Skin of body (tissue), 2 donors: ENCODE results near the gene COL5A2. TPM values are rescaled to one million over a fixed set of nuclear protein-coding genes. Genes with fewer than 3 reads are reported as not detected.

Experiments used
- DNase-seq: peaks from one replicate; lab custom pipeline; 2025; lab: John Stamatoyannopoulos, UW
- total RNA-seq: library from RNA; depleted of rRNA; stranded (reverse); fragments of >200 nt; gene quantifications from one replicate; pipeline ENCODE4 v1.2.3, GENCODE V29; 2014

The COL5A2 gene
- total RNA-seq, 1 donor from 2014 or later, result 620 TPM

GRCh38 chr2:189147989-189148388, 31.6 kb downstream of the COL5A2 start:
- DNase-seq, result no peak

DNA sequence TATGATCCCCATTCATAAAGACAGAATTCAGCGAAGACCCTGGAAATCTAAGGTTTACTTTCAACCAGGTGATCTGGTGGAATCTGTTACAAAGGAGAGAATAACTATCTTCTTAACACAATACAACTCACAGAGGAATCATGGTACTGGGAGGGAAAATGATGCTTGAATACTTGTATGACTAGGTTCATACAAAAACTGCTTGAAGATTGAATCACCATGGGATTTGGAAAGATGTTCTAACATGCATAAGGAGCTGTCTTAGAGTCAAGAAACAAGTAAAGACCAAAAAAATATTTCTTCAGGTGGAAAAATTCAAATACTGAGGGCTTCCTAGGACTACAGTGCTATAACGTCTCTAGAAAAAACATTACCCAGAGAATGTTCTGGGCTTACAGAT, 32.2 kb downstream of the COL5A2 start:
- DNase-seq, result no peak

DNA sequence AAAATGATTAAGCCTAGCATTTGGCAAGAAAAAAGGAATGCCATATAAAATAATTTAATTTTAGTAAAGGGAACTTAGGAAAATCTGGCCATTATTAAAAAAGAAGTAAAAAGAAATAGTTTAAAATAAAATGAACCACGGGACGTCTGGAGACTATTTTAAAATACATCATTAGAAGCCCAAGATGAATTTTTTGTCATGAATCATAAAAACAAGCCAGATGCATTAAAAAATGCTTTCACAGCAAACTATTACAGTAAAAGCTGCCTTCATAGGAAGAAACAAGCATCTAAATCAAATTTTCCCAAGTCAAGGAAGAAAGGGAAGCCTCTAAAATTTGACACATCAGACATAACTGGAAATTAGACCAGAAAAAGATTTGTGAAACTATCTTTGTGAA, 33.0 kb downstream of the COL5A2 start:
- DNase-seq, result peak; percentile 68

GRCh38 chr2:189144700-189145211, 34.8 kb downstream of the COL5A2 start:
- peak; percentile 86 for DNase-seq

- DNase-seq, result peak; percentile 93
Observed at GRCh38 chr2:189143925-189144324, 35.6 kb downstream of the COL5A2 start.

- no peak for DNase-seq
Observed at GRCh38 chr2:189142893-189143759, 36.4 kb downstream of the COL5A2 start.

DNA sequence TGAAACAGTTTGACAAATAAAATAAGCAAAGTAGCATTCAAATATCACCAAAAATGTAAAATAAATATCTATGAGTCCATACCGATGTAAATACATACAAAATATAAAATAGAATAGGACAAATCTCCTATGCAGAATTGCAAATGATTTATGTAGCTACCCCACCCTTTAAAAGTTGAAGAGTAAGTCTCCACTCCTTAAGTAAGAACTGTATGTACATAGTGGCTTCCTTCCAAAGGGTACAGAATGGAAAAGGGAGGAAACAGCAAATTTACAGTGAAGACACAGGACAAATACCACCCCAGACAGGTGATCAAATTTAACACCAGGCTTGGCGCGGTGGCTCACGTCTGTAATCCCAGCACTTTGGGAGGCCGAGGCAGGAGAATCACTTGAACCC, 40.8 kb downstream of the COL5A2 start:
- no peak for DNase-seq

- DNase-seq, result no peak
Observed at GRCh38 chr2:189137519-189137918, 42.0 kb downstream of the COL5A2 start.

- DNase-seq, result no peak
Observed at GRCh38 chr2:189134485-189134884, 45.1 kb downstream of the COL5A2 start.

- no peak for DNase-seq
Observed at GRCh38 chr2:189131991-189132390, 47.6 kb downstream of the COL5A2 start.

- no peak for DNase-seq
Observed at GRCh38 chr2:189129971-189130370, 49.6 kb downstream of the COL5A2 start.

DNA sequence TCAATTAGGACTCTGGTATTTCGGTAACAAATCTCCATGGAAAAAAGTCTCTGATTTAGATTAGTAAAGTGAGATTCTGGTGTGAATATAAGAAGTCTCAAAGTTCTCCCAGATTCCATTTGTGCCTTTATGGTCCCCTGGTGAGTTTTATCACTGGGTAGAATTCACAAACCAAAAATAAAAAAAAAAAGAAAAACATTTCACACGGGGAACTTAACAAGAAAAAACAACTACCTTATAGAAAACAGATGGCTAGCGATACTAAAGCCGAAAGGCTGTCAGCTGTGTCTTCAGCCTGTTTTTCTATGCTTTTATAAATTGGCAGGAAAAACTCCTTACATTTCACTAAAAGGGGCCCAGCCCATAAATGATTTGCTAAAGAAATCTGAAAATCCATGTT, 50.6 kb downstream of the COL5A2 start:
- peak; percentile 76 for DNase-seq

GRCh38 chr2:189127756-189128155, 51.8 kb downstream of the COL5A2 start:
- no peak for DNase-seq

DNA sequence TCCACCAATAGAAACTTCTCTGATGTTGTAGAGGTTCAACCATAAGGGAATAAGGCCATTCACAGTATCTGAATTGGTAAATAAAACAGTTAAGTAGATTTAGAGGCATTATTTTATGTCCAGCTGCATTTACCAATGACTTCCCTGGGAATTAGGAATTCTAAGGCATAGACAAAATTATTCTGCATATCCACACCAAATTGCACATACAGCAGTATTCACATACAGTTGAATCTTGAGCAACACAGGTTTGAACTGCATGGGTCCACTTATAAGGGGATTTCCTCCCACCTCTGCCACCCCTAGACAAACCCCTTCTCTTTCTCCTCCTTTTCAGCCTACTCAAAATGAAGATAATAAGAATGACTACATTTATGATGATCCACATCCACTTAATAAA, 54.4 kb downstream of the COL5A2 start:
- no peak for DNase-seq

DNA sequence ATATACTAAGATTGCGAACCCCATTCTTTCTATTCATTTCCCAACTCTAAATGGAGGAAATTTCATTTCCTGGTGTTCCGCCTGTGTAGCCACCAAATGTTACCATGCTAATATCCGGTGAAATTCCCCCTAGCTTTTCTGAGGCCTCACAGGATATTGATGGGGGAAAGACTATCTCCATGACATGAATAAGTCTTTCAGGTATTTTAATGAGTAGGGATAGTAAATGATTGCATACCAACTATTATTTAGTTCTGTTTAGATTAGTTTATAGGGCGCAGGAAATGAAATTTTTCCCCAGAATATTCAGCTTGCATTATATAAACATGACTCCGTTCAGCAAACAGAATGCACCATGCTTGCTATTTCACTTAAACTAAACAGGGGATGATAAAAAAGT, 55.4 kb downstream of the COL5A2 start:
- DNase-seq, result no peak

DNA sequence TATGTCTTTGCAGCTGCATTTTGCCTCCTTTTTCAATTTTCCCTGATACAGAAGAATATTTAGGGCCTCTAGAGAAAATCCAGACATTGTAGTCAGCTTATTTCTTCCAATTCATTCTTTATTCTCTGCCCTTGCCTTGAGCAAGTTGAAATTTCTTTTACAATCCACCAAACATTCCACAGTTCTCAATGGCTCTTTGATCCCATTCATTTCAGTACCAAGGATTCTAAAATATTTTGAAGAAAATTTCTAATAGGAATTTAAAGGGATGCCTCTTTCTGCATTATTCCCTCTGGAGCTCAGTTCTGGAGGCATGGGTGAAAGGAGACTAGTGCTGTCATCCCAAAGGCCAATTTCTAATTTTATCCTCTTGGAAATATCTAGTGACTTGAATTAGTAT, 61.2 kb downstream of the COL5A2 start:
- no peak for DNase-seq

DNA sequence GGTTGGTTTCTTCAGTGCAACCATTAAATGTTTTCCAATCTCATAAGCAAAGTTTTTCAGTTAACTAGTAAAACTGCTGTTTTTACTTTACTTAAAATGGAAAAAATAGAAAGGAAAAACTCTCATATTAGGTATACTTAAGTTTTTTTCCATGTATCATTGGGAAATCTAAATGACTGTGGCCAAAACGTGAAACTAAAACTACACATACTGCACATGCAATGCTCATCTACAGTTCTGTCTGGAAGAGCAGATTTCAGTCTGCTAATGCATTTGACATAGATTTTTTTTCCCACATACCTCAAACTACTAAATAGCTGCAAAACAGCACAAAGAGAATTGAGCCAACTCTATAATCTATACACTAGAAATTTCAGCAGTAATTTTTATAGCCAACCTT, 62.6 kb downstream of the COL5A2 start:
- no peak for DNase-seq

GRCh38 chr2:189116087-189116486, 63.5 kb downstream of the COL5A2 start:
- no peak for DNase-seq

GRCh38 chr2:189115126-189115525, 64.4 kb downstream of the COL5A2 start:
- no peak for DNase-seq

DNA sequence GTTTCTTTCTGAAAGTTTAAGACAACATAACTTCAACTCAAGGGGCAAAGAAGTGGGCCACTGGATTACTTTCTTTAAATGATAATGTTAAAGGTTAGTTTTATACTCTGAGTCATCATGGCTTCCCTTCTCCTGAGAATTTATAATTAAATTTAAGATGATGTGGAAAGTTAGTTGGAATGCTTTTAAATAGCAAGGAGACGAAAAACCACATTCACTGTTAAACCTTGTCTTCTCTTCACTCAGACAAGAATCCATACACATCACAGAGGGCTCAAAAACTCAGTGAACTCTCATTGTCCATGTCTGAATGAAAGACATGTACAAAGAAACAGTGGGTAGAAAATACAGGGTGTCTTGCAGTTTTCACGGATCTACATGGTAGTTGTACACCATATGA, 65.6 kb downstream of the COL5A2 start:
- DNase-seq, result no peak

DNA sequence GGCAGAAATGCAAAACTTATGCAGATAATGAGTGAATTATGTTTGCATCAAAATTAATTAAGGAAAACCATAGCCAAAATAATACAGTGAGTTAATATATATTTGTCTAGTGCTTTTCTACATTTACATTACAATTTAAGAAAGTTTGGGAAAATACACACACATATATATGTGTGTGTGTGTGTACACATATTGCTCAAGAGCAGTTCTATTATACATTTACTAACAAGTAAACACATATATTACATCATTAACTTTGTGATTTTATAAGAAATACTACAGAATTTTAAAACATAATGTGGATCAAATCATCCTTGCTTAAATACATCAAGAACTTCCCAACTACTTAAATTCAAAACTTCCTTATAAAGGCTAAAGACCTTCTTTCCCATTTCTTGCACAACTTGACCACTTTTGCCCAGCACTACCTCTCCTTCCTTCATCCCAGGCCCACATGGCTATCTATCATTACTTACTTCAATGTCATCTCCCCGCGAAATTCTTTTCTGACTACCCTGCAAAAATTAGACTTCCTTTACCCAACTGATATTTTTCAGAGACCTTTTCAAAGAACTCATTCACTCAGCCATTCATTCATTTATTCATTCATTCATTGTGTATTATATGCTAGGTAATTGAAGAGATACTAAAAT, 68.4 kb downstream of the COL5A2 start:
- DNase-seq, result no peak

- no peak for DNase-seq
Observed at GRCh38 chr2:189109921-189110397, 69.6 kb downstream of the COL5A2 start.

DNA sequence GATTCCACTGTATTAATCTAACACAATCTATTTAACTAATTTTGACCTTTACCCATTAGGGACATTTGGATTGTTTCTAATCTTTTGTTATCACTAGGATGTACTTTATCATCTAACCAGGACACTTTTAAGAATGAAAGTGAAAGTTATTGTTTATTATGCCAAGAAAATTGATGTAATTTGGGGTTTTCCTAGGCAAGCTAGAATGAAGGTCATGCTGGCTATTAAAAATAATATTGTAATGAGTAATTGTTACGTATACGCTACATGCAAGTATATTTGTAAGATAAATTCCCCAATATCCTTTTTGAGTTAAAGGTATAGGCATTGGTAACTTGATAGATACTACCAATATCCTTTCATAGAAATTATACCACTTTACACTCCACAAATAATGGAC, 74.6 kb downstream of the COL5A2 start:
- no peak for DNase-seq
